Astrocyte of the cerebellum (primary cell): ENCODE data around the gene GNAL.

Experiments used
- DNase-seq: peaks from one replicate; pipeline ENCODE4 v3.0.0-alpha.2; 2011; ENCODE audit warnings: low read depth
- H3K4me3 ChIP-seq: 2 replicates; pipeline ENCODE4 v1.5.1; 2011; ENCODE audit warnings: mild to moderate bottlenecking, low read depth, low read length, moderate library complexity
- in situ Hi-C: cut with HindIII; loops from 2 replicates; pipeline ENCODE4 v1.10.0; 2017; ENCODE audit warnings: low sequenced_read_pairs
- TF ChIP-seq, protein P1 (sequence below): IDR thresholded peaks from 2 replicates; pipeline ENCODE4 v1.5.1; 2012; ENCODE audit warnings: low read length, low read depth, moderate library complexity, mild to moderate bottlenecking; ENCODE audit errors: missing control alignments

The GNAL gene

DNA sequence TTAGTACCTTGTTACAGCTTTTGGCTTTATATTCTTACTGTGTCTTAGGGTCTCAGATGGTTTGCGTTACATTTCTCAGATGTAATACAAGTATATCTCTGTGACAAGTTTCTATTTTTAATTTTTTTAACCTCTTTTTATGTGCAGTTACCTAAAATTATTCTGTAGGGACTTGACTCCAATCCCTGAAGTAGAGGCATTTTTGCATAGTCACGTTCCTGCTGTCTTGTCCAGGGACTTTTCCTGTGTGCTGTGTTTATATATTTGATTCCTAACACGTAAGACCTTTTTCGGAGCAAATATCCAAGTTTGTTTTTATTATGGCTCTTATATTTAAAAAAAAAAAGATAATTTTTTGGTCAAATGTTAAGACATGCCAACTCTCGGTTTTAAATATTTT, 91.0 kb downstream of the GNAL start:
- in situ Hi-C loops: no loop called here
- TF ChIP-seq, protein P1, sequence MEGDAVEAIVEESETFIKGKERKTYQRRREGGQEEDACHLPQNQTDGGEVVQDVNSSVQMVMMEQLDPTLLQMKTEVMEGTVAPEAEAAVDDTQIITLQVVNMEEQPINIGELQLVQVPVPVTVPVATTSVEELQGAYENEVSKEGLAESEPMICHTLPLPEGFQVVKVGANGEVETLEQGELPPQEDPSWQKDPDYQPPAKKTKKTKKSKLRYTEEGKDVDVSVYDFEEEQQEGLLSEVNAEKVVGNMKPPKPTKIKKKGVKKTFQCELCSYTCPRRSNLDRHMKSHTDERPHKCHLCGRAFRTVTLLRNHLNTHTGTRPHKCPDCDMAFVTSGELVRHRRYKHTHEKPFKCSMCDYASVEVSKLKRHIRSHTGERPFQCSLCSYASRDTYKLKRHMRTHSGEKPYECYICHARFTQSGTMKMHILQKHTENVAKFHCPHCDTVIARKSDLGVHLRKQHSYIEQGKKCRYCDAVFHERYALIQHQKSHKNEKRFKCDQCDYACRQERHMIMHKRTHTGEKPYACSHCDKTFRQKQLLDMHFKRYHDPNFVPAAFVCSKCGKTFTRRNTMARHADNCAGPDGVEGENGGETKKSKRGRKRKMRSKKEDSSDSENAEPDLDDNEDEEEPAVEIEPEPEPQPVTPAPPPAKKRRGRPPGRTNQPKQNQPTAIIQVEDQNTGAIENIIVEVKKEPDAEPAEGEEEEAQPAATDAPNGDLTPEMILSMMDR: no peak
- H3K4me3 ChIP-seq: no peak overlapping the region

GRCh38 chr18:11783716-11784331, 94.8 kb downstream of the GNAL start:
- in situ Hi-C loops: no loop called here
- TF ChIP-seq, protein P1: no peak
- H3K4me3 ChIP-seq: no peak overlapping the region
- no peak for DNase-seq

More for the DNA sequence above, 91.0 kb downstream of the GNAL start:
- no peak for DNase-seq

DNA sequence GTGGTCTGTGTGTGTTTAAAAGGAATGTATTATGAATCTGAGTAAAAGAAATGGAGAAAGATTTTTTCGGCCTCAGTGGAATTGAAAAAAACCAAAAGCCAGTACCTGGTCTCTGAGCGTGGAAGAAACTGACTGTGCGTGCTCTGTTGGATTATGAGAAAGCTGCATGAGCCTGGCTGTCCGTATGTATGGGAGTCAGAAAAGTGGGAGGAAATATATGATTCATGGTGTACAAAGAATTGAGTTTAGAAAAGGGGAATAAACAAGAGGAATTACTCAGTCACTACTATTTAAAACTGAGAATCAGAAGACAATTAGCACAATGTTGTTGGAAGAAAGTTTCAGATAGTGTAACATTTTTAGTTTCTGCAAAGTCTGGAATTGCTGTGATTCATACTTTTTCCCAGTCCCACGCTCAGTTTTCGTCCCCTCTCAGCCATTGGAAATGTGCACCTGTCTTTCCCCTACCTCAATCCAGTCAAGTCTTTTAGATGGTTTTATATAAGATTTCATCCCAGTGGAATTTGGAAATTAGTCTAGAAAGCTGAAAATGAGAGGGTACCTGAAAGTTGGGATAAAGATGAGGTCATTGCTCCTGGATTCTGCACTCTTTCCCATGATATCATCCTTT, 95.7 kb downstream of the GNAL start:
- in situ Hi-C loops: no loop called here
- TF ChIP-seq, protein P1: no peak
- no peak overlapping the region for H3K4me3 ChIP-seq
- no peak for DNase-seq

DNA sequence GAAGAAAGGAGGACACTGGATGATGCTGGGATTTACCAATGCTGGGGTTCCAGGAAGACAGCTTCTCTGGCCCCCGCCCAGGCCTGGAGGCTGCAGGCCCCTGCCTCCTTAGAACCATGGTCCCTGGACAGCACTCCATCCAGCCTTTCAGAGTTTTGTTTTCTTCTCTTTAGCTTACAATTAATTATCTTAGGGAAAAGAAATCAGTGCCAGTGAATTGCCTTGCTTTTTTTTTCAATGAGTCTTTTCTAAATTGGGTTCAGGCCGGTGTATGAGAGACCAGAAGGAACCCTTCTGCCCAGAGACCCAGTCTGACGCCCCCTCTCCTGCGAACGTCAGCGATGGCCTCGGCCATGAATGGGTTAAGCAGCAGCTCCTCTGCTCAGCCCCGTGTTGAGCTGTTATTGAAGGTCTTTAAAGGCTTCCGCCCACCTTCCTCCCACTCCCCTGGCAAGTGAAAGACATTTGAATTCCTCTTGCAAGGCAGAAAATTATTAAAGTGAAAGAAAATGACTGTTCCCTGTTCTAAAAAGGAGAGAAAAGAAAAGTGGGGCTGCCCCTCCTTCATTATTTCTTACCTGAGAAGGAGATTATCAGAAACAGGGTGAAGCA, 96.5 kb downstream of the GNAL start:
- no peak for DNase-seq
- no peak overlapping the region for H3K4me3 ChIP-seq
- TF ChIP-seq, protein P1: no peak
- in situ Hi-C loops: no loop called here

DNA sequence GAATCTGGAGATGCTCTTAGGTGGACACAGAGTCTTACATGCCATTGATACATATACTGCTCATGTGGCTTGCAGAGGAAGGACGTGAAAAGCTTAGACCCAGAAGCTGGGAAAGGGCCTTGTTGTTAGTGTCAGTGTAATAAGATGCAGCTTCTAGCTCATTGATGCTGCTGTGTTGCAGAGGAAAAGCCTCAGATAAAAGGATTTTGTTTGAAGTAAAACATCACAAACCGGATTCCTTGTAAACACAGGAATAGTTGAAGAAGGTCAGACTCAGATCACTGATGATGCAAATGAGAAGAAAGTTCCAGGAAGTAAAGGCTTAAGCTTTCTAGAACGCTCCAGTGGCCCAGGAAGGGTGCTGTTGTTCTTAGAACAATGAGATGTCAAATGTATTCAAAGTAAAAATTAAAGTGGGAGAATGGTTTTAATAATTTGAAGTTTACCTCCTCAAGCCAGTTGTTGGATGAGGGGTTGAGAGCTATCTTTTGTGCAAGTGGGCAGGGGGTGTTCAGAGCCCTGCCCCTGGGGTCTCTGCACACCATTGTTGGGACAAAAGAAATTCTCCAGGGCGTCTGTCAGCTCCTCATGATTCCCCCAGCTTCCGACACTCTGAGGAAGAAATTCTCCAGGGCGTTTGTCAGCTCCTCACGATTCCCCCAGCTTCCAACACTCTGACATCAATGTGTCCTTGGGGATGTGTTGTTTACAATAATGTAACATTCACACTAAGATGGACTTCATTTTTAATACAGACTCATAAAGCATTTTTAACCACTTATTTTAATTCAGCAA, 100.8 kb downstream of the GNAL start:
- TF ChIP-seq, protein P1: no peak
- in situ Hi-C loops: loop anchor here (5.0 kb wide), 1 partner anchor 78 kb away; no protein-coding TSS in a partner anchor
- H3K4me3 ChIP-seq: no peak overlapping the region
- no peak for DNase-seq

DNA sequence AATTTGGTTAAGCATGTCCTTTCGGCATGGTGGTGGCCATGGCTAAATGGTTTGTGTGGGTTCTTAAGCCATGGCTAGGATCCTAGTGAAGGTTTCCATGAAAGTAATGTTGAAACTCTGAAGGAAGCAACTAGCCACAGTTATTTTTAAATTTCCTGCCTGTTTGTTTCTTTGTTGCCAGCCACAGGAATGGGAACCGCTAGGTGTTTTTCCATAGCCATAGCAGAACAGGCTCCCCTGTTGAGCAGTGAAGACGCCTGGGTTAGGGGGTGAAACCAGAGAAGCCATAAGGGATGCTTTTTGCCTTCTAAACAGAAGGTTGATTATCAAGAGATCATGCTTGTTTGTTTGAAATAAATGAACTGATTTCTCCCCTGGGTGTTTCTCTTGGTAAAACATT, 102.1 kb downstream of the GNAL start:
- no peak overlapping the region for H3K4me3 ChIP-seq
- DNase-seq: peak; percentile 6
- TF ChIP-seq, protein P1: no peak
- in situ Hi-C loops: loop anchor here (5.0 kb wide), 1 partner anchor 79 kb away; no protein-coding TSS in a partner anchor
